HG03159 (cell line): Measurements from ENCODE around the gene C10orf53.
"Not testable (repeated sequence)": the region's sequence is repeated elsewhere in the genome, so short reads cannot be mapped to it uniquely, and the experiment has no call there.

Experiments
- ATAC-seq: cut with Tn5 transposase; IDR thresholded peaks from one replicate; pipeline ENCODE4 v1.9.1; 2021; ENCODE audit warnings: mild to moderate bottlenecking, moderate library complexity; ENCODE audit not compliant: unreplicated experiment

The C10orf53 gene

DNA sequence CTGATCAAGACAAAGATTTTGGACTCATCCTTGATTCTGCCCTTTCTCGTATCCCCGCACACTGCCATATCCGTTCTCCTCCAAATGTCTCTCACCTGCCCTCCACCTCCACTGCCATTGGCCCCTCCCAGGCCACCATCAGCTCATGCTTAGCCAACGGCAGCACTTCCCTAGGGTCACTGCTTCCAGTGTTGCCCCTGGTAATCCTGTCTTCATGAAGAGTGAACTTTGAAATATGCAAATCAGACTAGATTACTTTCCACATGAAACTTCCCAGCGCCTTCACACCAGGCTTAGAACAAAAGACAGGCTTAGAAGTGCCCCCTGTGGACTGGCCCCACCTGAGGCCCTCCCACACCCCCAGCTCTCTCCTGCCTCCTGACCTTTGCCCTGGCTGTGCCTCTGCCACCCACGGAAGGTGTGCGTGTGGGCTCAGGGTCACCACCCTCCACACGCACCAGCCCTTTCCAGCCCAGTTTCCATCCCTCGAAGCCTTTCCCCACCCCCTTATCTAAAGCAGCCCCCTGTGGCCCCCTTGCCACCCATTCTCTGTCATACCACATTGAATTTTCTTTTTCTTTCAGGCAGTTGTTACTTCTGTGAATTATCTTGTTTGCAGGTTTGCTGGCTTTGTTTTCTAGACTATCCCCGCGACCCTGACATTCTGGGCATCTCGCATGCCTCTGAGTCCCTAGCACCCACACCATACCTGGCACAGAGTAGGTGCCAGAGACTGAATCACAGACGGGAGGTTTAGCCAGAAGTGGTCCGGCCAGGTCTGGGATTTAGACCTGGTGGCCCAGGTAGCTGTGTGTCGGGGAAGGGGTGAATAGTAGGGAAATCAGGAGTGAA, 26.8 kb upstream of the C10orf53 start:
- no peak for ATAC-seq

DNA sequence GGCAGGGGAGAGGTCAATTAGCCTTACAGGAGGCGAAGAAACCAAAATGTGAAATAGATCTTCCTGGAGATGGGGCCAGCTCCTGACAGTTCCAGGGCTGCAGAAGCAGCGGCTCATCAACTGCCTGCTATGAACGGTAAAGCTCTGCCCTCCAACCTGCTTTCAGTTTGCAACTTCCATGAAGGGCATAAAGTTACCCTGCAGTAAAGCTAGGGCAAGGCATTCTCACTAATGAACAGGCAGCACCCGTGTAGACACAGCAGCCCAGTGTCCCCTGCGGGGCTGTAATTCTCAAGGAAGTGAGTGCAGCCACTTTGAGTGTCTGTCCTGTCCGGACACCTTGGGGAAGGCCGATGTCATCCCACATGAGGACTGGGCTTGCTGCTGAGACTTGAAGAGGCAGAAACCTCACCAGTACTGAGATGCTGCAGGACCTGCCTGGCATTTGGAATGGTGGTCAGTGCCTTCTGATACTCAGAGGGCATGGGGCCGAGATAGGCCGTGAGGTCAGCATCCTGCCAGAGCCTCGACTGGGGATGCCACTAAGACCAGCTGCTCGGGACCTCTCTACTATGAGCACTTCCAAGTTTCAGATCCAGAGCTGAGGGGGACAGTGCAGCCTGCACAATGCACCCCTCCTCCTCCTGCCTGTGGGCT, 26.1 kb upstream of the C10orf53 start:
- ATAC-seq, result no peak

DNA sequence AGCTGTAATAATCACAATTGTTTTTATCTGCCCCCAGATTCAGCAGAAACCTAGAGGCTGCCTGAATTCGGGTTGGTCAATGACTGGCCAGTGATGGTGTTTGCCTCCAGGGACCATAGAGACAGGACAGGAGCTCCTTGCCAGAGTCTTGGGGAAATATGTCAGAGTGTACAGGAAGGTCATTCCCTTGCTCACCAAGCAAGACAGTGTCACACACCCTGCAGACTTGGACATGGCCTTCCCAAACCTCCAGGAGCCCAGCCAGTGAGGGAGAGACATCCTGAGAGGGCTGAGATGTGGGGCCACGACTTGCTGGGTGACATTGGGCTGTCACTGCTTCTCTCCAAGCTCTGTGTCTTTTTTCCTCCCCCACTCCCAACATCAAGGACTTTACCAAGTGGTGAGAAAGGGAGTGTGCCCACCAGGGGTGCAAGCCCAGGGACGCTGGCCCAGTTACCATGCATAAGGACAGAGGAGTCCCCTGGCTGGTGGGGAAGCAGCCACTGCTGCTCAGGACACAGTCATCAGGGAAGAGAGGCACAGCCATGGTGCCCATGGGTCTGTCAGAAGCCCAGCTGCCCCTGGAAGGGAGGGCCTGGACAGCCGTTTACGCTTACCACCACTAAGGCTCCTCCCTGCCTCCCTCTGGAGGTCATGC, 25.3 kb upstream of the C10orf53 start:
- no peak for ATAC-seq

DNA sequence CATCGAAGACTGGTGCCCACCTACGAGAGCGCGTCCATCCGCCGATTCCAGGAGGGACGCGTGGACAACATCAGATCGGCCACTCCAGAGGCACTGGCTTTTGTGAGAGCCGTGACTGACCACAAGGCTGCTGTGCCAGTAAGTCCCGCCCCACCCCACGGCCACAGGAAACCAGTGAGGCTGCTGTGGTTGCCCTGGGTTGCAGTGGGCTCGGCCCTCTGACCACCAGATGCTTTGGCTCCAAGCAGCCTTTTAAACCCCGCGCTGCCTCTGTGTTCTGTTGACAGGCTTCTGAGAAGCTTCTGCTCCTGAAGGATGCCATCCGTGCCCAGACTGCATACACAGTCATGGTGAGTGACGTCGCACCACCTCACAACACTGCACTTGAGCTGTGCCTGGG, 24.4 kb upstream of the C10orf53 start:
- ATAC-seq, result no peak

DNA sequence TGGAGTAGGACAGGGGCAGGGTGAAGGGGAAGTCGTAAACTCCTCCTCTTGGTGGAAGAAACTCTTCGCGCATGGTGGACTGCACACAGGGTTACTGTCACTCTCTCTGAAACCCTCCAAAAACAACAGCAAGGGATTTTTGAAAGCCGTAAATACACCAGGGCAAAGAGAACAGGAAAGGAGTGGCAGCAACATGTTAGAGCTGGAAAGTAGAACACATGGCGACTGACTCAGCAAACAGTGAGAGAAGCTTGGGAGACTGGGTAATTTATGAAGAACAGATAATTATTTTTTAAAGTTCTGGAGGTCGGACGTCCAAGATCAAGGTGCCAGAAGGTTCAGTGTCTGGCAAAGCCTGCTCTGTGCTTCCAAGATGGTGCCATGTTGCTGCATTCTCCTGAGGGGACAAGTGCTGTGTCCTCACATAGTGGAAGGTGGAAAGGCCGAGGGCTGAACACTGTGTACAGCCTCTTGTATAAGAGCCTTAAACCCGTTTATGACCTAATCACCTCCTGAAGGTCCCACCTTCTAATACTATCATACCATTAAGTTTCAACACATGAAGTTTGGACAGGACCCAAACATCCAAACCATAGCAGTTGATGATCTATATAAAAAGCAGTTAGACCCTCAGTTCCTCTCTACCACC, 22.5 kb upstream of the C10orf53 start:
- no peak for ATAC-seq

DNA sequence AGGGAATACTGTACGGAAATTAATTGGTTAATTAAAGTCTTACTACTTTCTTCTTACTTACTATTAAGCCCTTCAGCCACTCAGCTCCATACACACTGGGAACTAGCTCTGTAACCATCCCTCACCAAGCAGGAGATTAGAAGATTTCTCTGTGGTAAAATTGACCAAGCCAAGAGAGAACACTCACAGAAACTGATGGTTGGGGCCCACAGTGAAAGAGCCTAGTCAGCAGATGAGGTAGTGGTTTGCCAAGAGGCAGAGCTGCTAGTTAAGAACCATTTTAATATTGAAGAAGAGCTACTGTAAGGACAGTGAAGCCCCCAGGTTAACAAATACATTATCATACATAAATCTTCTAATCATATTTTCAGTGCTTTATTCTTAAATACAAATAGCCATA, 21.8 kb upstream of the C10orf53 start:
- ATAC-seq, result no peak

DNA sequence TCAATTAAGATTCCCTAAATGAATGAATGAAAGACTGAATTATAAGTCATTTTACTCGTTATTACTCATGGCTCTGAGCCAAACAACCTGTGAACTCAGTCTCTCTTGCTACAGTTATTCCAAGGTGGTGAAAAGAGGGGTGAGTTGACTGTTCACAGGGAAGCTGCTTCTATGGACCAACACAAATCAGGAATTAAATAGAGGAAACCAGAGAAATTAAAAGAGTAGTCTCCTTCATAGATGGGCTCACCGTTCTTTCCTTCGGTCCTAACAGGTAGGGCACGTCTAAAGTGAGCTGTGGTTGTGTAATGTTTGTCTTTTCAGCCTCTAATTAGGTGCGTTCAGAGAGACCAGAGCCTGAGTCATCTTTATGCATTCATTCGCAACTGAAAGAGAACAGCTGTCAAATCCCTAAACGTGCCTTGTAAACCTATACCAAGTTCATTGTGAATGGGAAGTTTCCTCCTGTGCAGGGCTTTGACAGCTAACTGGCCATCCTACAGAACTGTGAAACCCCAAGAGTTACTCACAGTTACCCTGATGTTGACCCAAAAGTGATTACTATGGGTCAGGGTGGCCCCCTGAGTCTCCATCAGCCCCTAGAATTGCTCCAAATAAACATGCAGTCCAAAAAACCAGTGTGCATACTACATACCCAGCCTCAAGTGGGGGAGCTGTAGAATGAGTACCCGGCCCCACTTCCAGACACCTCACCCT, 18.2 kb upstream of the C10orf53 start:
- ATAC-seq, result no peak

DNA sequence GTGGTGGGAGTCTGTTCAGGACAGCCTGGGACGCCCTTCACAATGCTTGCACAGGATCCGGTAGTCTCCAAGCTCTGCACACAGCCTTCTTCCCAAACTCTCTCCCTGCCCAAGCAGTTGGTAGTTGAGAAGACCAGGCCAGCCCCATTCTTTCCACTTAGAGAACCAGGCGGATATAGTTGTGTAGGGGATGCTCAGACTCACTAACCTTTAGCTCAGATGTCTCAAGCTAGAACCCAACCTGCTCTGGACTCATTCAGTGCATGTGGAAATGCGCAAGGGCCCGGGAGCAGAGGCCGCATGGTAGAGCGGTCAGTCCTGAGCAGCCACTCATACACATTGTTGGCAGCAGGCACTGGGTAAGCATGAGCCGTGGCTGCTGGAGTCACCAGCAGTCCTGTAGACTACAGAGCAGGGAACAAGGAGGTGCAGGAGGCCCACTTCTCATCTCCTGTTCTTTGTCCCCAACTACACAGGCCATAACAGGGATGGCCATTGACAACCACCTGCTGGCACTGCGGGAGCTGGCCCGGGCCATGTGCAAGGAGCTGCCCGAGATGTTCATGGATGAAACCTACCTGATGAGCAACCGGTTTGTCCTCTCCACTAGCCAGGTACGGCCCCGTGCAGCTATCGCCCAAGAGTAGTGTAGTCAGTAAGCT, 17.2 kb upstream of the C10orf53 start:
- no peak for ATAC-seq

DNA sequence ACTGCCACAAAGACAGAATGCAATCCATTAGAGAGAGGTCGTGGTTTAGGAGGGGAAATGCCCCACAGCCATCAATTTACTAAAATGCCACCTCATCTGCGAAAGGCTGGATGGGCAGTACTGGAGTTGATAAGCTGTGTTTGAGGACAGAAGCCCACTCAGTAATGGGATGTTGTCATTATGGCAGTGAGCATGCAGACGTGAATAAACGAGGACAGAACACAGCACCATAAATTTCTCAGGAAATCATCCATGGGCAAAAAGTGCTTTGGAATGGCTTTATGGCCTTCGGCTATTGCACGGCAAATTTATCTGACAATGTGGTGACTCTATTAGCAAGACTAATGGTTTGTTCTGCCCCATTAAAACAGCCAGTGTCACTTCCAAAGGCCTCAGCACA, 15.9 kb upstream of the C10orf53 start:
- ATAC-seq, result no peak

DNA sequence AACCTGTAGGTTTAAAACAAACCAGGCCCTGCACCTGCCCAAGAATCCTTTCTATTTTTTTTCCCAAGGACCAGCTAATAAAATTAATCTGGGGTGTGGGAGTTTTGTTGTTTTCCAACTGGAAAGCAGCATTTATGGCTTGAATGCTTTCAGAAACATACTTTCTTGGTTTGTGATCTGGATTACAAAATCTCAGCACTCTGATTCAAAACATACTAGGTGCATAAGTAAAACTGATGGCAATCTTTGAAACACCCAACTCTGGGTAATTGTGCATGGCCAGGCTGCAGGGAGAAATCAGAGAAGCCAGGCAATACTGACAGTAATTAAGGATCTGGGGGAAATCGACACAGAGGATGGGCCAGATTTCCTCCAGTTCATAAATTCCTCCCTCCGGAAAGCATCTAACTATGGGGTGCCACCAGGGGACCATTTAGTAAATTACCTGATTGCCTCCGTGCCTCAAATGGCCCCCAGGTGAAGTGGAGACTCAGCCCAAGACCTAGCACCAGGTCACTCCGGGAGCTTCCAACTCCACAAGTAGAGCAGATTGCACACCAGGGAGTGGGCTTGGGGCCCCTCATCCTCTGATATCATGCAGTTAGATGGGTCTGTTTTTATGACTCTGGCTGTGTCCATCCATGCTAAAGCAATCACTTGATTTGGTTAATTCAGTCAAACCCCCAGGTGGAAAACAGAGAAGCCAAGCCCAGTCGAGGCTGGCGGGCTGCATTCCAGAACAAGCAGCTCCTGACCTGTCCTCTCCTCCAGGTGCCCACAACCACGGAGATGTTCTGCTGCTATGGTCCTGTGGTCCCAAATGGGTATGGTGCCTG, 15.2 kb upstream of the C10orf53 start:
- ATAC-seq, result no peak

DNA sequence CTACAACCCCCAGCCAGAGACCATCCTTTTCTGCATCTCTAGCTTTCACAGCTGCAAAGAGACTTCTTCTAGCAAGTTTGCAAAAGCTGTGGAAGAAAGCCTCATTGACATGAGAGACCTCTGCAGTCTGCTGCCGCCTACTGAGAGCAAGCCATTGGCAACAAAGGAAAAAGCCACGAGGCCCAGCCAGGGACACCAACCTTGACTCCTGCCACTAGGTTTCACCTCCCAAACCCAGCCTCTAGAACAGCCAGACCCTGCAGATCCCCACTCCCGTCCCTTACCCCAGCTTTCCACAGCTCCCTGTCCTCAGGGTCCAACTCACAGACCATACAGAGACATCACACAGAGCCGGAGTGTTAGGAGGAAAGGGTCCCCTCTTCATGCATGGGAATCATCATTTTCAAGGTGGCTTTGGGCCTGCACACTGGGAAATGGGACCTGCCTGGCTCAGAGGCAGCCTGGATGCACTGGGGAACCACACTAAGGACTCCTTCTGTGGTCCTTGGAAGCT, 14.6 kb upstream of the C10orf53 start:
- no peak for ATAC-seq

DNA sequence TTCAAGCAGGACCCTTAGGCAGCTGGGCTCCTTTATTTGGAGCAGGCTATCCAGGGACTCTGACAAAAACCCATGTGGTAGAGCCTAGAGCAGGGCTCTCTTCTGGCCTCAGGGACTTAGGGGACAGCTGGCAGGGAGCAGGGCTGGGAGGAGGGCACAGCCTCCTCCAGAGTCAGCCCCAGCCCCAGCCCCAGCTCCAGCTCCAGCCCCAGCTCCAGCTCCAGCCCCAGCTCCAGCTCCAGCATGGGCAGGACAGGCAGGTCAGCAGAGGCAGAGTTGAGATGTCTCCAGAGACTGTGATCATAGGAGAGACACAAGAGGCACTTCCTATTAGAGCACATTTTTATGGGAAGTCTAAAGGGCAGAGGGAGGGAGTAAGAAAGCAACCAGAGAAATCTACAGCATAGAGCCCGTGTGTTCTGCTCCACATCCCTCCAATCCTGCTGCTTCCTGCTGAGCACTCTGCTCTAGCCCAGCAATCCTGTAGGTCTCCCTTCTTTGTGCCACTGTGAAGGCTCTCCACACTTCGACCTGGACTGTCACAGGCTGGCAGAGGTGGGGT, 13.3 kb upstream of the C10orf53 start:
- ATAC-seq, result no peak

DNA sequence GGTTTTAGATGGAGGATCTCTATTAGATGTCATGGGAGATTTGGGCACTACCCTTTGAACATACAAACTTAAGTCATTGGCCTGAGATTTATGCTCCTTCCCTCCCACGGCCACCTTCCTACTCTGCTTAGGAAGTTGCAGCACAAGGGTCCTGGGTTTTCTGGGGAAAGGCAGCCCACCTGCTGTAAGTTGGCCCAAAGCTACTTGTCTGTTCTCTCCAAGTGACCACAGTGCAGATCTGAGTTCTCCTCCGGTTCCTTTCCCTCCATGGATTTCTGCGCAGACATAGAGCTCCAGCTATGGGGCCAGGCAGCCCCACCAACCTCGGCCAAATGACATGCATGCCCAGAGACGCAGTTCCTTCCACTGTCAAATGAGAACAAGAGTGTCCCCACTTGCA, 12.8 kb upstream of the C10orf53 start:
- no peak for ATAC-seq

DNA sequence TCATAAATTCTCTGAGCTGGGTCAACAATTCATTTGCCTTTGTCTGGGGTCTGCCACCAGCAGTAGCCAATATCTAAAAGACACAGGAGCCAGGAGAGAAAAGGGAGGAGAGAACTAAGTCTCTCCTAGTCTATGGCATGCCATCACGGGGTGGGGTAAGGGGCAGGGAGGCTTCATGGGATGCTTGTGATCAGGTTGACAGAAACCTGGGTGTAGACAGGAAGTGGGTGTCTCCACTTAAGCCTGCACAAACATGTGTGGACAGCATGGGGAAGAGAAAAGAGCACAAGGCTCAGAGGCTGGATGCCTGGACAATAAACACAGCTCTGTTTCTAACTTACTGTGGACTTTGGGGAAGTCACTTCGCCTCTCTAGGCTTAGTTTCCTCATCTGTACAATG, 11.5 kb upstream of the C10orf53 start:
- no peak for ATAC-seq

DNA sequence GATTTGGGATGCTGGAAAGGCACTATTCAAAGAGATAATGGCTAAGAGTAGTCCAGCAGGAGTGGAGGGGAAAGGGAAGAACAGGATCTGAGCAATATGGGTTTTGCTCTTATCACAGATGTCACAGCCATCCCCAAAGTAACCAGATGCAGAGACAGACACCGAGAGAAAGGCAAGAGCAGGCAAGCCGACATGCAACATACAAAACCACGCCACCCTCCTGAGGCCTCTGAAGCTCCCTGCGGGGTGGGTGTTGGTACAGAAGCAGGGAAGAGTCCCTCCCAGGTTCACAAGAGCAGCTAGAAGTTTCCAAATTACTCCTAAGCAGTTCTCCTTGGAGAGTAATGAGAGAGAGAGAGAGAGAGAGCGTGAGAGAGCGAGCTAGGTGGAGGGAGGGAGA, 10.8 kb upstream of the C10orf53 start:
- ATAC-seq, result no peak

DNA sequence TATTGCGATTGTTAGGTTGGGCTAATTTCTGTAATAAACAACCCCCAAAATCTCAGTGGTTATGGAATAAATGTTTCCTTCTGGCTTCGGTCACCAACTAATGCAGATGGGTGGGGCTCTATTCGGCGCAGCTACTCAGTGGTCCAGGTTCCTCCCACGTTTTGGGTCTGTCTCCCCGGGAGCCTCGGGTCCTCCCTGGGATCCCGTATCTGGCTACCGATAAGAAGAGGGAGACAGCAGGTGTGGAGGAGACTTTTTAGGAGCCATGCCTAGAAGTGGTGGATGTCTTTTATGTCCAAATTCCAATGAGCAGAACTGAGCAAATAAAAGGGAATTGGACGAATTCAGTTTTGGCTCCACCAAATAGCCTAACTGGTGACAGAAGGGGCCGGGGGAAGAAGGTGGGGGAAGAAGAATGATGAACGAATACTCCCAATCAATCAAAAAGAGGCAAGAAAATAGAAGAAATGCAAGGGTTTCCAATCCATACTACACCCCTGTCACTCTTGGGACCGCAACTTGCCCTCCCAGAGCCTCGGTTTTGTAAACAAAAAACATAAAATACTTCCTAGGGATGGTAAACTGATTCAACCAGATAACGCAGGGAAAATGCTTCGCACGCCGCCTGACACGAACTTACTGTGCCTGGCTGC, 498 bp upstream of the C10orf53 start:
- ATAC-seq, result no peak

DNA sequence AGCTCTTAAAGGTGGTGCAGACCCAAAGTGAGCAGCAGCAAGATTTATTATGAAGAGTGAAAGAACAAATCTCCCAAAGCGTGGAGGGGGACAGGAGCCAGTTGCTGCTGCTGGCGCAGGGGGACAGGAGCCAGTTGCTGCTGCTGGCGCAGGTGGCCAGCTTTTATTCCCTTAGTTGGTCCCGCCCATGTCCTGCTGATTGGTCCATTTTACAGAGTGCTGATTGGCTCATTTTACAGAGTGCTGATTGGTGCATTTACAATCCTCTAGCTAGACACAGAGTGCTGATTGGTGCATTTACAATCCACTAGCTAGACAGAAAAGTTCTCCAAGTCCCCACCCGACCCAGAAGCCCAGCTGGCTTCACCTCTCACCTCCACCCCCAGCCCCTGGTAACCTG, 3.0 kb downstream of the C10orf53 start:
- ATAC-seq, result not testable (repeated sequence)

DNA sequence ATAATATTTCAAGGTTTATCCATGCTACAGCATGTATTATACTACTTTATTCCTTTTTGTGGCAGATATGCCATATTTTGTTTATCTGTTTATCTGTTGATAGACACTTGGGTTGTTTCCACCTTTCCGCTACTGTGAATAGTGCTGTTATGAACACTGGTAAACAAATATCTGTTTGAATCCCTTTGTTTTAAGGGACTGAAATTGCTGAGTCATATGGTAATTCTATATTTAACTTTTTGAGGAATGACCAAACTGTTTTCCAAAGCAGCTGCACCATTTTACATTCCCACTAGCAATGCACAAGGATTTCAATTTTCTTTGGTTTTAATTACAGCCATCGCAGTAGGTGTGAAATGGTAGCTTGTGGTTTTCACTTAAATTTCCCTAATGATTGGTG, 3.4 kb downstream of the C10orf53 start:
- no peak for ATAC-seq
